ENCODE results near the gene PLD5.
"Not testable (repeated sequence)": the region's sequence is repeated elsewhere in the genome, so short reads cannot be mapped to it uniquely, and the experiment has no call there.

The PLD5 gene

DNA sequence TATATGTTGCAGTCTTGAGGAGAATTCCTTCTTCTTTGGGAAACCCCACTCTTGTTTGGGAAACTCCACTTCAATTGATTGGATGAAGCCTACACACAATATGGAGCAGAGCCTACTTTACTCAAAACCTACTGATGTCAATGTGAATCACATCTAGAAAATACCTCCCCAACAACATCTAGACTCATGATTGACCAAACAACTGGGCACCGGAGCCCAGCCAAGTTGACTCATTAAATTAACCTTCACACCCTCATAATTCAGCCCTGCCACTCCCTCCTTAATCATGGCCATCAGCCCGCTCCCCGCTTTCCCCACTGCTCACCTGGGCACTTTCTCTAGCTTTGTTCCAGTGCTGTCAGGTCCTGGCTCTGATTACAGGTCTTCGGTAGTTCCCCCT, 317.5 kb downstream of the PLD5 start:
- no peak for DNase-seq

DNA sequence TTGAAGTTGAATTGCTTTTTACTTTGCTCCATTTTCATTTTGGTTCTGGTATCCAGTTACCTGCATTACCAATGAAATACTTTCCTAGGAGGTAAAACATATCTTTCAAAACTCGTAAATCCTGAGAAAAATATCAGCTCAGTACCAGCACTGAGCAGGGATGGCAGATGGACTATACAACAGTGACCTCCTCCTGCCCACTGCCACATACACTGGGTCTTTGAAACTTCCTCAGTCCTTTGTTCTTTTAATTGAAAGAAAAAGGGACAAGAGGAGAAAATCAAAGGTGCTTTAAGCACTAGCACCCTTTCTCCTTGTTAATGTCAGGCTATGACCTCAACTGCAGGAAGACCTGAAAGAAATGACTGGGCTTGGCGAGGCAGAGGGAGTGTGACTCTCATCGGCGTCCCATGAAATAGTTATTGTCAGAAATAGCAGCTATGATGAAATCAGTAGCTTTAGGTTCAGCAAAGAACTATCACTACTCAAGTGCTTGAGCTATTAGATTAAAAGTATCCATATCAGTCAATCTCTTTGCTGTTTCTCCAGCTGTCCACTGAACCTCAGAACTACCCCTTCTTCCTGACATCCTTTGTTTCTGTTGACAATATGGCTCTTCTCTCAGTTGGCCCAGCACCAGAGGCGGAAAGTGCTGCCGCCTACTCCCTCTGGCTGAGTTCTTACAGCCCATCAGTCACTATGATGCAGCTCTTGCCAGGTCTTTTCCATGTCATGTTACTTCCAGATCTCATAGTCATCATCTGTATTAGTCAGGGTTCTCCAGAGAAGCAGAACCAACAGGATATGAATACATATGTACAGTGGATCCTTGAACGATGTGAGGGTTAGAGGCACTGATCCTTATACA, 318.6 kb downstream of the PLD5 start:
- DNase-seq: no peak

DNA sequence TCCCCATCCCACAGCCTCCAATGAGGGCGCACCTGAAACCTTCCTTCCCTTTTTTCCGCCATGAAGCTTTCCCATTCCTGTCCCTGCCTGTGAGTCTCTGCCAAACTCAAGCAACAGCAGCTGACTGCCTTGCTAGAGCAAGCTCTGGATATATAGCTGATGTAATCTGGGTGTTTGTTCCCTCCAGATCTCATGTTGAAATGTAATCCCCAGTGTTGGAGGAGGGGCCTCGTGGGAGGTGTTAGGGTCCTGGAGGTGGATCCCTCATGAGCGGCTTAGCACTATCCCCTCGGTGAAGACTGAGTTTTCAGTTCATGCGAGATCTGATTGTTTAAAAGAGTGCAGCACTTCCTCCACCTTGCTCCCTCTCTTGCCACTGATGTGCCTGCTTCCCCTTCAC, 321.2 kb downstream of the PLD5 start:
- no peak for DNase-seq

DNA sequence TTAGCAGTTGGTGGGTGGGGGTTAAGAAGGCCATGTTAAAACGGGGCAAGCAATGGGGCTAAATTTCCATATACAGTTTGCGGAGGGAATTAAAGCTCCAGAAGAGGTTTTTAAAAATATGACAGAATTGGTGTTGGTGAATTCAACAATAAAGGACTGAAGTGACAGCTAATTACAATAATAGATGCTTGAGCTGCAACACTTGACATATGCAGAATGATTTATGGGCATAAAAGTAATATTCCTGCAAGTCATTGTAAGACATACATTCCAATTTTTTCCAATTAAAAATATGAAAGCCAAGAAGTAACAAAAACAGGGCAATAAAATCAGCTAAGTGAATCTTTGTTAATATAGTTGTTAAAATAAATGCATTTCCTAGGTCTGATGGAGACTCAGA, 323.4 kb downstream of the PLD5 start:
- no peak for DNase-seq

DNA sequence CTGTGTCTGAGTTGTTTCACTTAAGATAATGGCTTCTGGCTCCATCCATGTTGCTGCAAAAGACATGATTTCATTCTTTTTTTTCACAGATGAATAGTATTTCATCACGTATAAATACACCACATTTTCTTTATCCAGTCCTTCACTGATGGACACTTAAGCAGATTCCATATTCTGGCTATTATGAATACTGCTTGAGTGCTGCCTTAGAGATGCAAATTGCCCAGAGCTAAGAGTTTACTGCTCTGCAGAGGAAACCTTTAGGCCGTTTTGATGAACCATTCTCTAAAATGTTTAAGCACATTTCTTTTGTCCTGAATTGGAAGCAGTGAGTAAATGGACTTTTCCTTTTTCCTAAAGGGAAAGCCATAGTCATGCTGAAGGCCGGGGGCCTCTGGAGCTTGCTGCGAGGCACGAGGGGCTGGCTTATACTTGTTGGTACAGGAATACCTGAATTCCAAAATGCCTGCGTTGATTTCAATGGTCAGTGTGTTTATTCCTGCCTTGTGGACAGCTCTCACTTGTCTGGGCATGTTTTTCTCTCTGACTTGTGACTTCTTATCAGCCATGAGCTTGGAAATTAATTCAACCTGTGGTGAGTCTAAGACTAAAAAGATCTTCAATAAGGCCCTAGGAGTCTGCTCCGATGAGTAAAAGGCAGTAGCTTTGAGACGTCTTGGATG, 324.6 kb downstream of the PLD5 start:
- DNase-seq: no peak

DNA sequence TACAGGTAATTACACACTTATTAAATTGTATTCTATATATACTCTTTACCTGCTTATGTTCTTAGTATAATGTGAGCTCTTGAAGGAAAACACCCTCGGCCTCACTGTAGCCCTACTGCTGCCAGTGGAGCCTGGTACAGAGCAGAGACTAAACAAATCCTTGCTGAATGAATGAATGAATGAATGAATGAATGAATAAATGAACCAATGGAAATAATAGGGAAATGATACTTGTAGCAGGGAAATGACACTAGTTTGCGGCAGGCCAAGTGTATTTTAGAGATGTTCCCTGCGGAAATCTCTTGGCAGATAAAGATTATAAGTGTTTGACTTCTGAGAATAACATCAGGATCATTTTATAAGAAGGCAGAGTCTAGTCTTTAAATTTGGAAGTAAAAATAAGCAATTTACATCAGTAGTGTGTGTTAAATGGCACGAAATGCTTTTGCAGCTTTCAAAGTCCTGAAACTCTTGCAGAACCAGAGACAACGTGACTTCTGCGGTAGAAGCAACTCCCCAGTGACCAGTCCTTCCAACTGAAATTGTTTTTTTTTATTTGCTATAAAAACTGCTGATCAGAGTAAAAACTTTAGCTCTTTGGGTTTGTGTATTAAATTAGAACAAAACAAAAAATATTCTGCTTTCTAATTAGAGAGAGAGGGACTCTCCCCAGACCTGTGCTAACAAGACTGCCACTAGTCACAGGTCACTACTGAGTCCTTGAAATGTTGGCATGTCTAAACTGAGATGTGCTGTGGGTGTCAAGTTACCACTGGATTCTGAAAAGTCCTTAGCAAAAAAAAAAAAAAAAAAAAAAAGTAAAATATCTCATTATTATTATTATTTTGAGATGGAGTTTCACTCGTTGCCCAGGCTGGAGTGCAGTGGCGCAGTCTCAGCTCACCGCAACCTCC, 326.3 kb downstream of the PLD5 start:
- DNase-seq: no peak

DNA sequence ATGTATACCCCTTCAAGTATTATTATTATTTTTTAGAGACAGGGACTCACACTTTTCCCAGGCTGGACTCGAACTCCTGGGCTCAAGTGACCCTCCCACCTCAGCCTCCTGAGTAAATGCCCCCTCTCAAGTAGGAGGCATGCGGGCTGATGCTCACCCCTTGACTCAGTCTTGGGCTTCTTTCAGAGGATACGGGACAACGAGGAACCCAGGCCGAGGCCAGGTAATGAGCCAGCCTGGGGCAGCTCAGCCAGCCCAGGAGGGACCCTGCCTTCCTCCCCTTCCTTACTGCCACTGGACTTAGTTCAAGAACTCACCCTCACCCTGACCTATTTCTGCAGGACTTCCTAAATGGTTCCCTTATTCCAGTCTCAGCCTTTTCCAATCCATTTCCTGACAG, 327.6 kb downstream of the PLD5 start:
- no peak for DNase-seq

DNA sequence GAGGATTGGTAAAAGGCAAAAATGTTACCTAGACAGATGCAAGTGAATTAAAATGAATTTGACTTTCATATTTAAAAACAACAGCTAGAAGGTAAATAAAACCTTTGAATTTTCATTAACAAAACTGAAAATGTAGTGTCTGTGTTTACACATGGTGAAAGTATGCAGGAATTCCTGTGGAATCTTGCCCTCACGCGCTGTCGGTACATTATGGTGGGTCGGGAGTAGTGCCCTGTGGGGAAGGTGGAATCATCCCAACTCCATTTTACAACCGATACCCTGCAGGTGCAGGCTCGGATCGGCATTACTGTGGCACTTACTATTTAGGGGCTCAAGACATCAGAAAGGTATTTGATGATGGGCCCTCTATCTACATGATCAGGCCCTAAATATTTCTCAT, 328.4 kb downstream of the PLD5 start:
- DNase-seq: no peak

DNA sequence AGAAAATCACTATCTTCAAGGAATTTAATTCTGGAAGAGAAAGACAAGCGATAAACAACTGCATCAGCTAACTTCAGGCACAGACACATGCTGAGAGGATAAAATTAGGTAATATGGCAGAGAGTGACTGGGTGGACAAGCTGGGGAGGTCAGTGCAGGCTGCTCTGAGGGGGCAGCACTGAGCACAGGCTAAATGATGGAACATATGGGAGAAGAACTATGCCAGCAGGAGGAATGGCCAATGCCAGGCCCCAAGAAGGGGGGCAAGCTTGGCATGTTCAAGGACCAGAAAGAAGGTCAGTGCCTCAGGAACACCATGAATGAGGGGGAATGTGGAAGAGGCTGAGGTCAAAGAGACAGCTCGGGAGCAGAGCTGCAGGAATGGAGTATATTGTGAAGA, 334.9 kb downstream of the PLD5 start:
- no peak for DNase-seq

DNA sequence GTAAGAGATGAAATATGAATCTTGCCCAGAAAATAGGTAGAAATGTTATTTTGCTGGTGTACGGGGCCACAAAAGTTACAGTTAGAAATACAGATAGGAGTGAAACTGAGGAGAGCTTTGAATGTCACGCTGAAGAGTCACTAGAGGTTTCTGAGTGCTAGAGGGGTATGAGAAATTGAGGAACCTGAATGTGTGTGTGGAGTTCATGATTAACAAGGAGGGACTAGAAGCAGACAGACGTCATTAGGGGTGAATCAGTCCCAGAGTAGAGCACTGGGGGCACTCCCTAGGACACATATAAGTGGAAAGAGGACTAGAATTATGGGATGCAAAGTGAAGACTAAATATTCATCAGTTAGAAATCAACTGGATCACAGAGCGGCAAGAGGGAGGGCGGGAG, 336.7 kb downstream of the PLD5 start:
- no peak for DNase-seq

DNA sequence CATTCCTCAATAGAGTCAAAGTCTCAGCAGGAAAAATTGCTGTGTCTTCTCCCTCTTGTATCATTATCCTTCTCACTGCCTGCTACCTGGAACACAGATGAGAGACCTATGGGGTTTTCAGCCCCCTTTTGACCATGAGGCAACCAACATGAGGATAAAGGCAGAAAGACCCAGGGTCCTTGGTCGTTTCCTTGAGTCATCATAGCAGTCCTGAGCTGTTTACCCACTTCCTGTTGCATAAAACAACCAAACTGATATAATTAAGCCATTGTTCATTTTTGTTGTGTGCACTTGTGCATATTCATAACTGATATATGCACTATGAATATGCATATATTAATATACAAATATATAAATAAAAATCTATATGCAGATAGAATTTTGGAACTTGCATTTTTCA, 337.3 kb downstream of the PLD5 start:
- no peak for DNase-seq

DNA sequence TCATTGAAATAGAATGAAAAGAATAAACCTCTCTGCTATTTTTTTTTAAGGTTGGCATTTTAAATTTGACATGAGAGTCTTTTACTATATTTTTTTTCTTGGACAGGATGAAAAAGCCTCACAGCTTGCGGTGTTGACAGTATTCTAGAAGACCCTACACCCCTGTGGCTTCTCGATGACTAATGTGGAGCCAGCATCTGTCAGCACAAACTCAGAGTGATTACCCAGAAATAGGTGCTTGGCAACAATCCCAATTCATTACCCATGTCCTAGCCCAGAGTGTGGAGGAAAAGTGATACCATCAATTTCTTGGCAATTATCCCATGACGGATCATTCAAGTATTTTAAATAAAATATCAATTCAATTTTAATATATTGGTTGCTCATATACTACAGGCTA, 338.8 kb downstream of the PLD5 start:
- no peak for DNase-seq

DNA sequence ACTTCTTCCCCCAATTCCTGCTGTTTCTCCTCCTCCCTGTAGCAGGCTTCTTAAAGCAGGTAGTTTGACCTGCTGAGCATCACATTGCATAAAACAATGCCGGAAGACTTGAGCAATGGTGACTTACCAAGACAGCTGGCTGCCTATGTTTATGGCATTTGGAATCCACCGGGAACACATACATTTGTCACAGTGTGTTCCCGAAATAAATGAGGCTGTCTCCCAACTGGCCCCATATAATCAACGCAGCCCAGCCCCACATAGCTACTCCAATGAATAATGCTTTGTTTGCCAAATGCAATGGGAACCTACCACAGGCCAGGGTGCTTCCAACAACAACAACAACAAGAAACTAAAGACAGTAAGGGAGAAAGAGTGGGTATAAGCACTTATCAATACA, 339.5 kb downstream of the PLD5 start:
- no peak for DNase-seq

DNA sequence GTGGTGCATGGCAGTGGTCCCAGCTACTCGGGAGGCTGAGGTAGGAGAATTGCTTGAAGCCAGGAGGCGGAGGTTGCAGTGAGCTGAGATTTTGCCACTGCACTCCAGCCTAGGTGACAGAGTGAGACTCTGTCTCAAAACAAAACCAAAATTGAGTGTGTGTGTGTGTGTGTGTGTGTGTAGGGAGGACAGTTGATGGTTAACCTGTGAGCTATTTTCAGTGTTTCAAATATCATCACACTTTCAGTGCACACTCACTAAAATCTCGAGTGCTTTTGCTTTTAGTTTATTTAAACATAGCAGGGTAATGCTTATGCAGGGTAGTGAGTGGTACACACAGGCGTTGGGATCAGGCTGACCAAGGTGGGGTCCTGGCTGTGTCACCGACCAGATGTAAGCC, 344.7 kb downstream of the PLD5 start:
- not testable (repeated sequence) for DNase-seq

DNA sequence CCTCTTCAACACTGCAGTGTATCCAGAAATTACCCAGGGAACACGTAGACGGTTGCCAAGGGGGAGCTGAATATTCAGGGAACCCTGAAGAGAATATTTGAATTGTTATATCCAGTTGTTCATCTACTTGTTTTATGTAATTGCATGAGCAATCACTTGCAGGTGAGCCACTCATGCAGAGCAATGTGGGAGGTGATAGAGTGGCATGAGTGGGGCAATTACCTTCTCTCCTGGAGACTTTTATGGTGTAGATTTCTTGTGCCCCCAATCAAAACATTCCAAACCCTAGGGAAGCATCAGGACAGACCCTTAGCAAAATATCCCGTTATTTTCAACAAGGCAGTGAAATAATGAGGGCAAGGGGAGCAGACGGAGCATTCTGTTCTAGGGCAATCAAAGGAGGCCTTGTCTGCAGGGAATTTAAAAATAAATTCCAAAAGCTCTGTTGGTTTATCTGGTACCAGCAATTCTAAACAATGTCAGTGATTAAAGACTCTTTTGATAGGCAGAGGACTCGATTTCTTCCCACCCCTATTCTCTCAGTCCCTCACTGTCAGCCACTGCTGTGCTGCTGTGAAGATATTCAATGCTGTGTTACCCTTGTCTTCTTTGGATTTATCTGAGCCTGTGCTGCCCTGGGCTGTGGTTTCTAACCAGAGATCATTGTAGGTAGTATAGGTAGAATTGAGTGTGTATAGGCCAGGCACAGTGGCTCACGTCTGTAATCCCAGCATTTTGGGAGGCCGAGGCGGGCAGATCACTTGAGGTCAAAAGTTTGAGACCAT, 345.4 kb downstream of the PLD5 start:
- no peak for DNase-seq

DNA sequence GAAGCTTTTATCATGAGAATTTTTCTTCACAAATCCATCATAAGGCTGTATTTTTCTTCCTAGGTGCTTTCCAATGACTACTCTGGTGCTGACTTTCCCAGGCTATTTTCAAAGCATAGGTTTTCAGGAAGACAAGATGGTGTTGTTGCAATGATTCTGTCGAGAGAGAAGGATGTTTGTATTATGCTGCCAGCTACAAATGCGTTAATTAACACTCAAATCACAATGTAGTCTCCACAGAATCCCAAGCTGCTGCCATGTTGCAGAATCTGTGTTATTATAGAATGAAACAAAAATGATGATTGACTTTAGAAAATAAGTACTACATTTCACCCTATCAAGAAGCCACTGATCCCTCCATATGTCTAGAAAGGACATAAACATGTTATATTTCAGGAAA, 346.1 kb downstream of the PLD5 start:
- DNase-seq: no peak

DNA sequence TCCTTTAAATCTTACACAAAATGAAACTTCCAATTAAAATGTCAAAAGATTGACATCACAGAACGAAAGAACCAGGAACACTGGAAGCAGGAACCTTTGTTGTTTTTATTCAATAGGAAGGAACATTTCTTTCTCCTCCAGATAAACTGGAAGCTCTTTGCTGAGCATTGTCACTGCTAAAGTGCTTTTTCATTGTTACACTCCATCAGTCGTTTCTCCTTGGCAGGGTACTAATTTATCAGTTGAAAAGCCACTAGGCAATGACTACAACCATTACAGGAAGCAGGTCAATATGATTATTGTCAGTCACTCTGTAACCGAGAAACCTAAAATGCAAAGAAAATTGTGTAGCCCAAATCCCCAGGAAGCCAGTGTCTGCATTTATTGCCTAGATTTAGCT, 362.4 kb downstream of the PLD5 start:
- DNase-seq: no peak

DNA sequence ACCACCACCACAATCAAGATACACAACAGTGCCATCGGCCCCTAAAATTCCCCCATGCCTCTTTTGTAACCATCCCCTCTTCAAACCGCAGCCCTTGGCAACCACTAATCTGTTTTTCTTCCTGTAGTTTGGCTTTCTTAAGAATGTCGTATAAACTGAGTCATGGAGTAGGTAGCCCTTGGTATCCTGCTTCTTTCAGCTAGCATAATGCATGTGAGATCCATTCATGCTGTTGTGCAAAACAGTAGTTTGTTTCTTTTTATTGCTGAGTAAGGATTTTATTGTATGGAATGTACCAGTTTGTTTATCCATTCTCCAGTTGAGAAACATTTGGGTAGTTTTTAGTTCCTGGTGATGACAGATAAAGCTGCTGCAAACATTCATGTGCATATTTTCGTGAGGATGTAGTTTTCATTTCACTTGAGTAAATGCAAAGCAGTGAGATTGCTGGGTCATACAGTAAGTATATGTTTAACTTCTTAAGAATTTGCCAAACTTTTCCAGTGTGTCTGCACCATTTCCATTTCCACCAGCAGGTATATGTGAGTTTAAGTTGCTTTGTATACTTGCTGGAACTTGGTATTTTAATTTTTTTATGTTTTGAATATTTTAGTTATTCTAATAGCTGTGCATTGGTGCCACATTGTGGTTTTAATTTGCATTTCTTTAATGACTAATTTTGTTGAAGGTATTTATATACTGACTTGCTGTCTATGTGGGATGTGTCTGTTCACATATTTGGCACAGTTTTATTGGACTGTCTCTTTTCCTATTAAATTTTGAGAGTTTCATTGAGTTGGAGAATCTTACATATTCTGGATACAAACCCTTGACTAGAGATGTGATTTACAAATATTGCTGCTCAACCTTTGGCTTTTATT, 377.2 kb downstream of the PLD5 start:
- DNase-seq: no peak

DNA sequence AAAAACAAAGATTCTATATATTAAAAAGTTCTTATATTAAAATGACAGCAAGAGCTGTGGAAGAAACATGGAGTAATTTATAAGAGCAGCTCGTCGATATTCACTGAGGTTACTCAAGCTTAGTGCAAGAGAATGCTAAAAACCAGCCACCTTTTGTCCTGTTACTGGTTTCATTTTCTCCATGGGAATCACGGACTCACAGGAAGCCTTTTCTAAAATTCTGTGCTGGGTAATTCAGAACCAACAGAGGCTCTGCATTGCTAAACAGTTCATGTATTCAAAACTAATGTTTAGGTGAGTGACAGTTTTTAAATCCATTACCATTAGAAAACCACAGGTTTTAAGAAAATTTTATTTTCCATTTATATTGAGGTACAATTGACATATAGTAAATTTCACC, 377.8 kb downstream of the PLD5 start:
- DNase-seq: no peak

DNA sequence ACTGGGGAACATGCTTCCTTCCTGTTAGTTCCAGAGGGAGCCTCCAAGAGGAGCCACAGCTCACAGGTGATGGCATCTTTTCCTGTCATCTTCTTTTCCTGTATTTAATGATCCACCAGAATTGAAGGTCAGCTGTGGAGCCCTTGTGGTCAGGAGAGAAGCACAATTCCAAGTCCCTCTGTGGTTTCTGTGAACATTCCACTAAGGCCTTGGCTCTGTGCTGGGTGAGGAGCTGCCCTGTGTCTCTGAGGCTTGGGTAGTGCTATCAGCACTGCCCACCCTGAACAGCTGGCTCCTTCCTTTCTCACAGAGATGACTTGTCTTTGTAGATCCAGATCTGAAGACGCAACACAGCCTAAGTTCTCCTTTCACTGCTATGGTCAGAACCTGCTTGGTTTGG, 383.7 kb downstream of the PLD5 start:
- no peak for DNase-seq

DNA sequence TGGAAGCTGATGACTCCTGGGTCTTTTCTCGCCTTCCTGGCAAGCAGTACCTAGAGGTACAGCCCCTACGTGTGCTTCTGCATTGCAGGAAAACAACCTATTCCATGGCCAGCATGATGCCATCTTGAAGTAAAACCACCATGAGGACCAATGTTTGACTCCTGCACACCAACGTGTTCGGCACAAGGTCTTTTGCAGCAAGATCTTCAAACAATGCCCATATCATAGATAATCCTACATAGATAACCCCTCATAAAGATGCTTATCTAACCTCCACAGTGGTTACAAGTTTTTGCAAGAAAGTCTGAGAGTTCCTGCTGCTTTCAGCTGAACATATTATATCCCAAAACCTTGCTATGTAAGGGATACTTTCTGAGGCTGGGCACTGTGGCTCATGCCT, 384.5 kb downstream of the PLD5 start:
- no peak for DNase-seq

DNA sequence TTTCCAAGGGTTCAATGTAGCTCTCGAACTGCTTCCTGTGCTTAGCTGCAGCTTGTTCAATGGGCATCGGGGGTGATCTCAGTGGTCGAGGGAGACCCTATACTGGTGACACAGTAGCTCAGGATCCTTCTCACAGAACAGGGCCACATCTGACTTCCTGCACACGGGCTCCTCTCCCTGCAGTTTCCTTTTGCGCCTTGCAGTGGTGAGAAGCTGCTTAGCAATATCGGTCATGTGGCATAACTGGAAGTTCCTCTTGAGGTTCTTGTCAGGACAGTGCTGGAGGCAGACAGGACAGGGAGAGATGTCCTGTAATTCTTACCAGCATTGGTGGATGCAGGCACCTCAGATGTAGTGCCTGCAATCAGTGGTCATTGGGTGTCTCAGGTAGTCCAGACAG, 385.1 kb downstream of the PLD5 start:
- no peak for DNase-seq

Data from DMS53 (cell line).